HepG2 (cell line): Measurements from ENCODE around the gene CYP19A1. TPM values are rescaled to one million over a fixed set of nuclear protein-coding genes. Genes with fewer than 3 reads are reported as not detected.
A peak's percentile ranks its signal among the peaks of the same experiment; 100 is the strongest.

Source experiments
- KMT2B ChIP-seq: IDR thresholded peaks from 2 replicates; pipeline ENCODE4 v1.6.1; 2016; ENCODE audit warnings: missing genetic modification reagents, missing compliant biosample characterization
- MAZ ChIP-seq, 2 experiments: sonication (generic) in 1 of 2; formaldehyde crosslinking in 1 of 2; IDR thresholded peaks; 2 replicates each; pipeline versions ENCODE4 v1.5.0 to v1.6.1; 2012 to 2020; ENCODE audit warnings: low read depth in 2 of 2, mild to moderate bottlenecking in 2 of 2, borderline replicate concordance in 1 of 2, improper control_type of control experiment in 1 of 2, low read length in 1 of 2, missing genetic modification reagents in 1 of 2, moderate library complexity in 1 of 2
- NCOA5 ChIP-seq: sonication (generic); formaldehyde crosslinking; IDR thresholded peaks from 2 replicates; pipeline ENCODE4 v1.4.0; 2020; ENCODE audit warnings: missing genetic modification reagents
- ONECUT2 ChIP-seq: sonication (generic); formaldehyde crosslinking; IDR thresholded peaks from 2 replicates; pipeline ENCODE4 v1.4.0; 2020; ENCODE audit warnings: missing genetic modification reagents
- SATB2 ChIP-seq: sonication (generic); formaldehyde crosslinking; IDR thresholded peaks from 2 replicates; pipeline ENCODE4 v1.5.0; 2020; ENCODE audit warnings: missing genetic modification reagents
- ZNF850 ChIP-seq: sonication (generic); formaldehyde crosslinking; conservative IDR thresholded peaks from 2 replicates; pipeline ENCODE4 v1.9.0; 2021; ENCODE audit warnings: mild to moderate bottlenecking, missing genetic modification reagents
- ZSCAN12 ChIP-seq: sonication (generic); formaldehyde crosslinking; IDR thresholded peaks from 2 replicates; pipeline ENCODE4 v1.9.0; 2021; ENCODE audit warnings: mild to moderate bottlenecking, missing genetic modification reagents
- polyA plus RNA-seq, 8 experiments: library from polyadenylated mRNA; depleted of rRNA in 3 of 8; stranded (reverse) in 7 of 8; unstranded in 1 of 8; fragments of >200 nt; fragmentation: Illumina TruSeq in 4 of 8; extraction: Trizol in 4 of 8; gene quantifications; 2 replicates each; pipeline versions ENCODE4 v1.2.1 to v1.2.3, GENCODE V29; 2011 to 2016; ENCODE audit warnings: low read depth in 4 of 8, missing spikeins in 1 of 8, mixed read lengths in 1 of 8; ENCODE audit not compliant: insufficient read depth in 1 of 8
- total RNA-seq, 5 experiments: library from RNA; depleted of rRNA; stranded (reverse); fragments of >200 nt; fragmentation: Illumina TruSeq; extraction: Trizol; gene quantifications; 2 replicates each; pipeline ENCODE4 v1.2.3, GENCODE V29; 2016; ENCODE audit warnings: low read depth in 1 of 5
- TF ChIP-seq, protein P1 (sequence below): sonication (generic); formaldehyde crosslinking; IDR thresholded peaks from 2 replicates; pipeline ENCODE4 v1.5.1; 2020; ENCODE audit warnings: mild to moderate bottlenecking, missing genetic modification reagents, moderate library complexity
- TF ChIP-seq, protein P2 (sequence below): IDR thresholded peaks from 2 replicates; pipeline ENCODE4 v1.6.1; 2012; ENCODE audit warnings: low read length, improper control_type of control experiment
- TF ChIP-seq, protein P3 (sequence below): sonication (generic); formaldehyde crosslinking; IDR thresholded peaks from 2 replicates; pipeline ENCODE4 v1.5.1; 2020; ENCODE audit warnings: mild to moderate bottlenecking, missing genetic modification reagents, moderate library complexity
- TF ChIP-seq, protein P4 (sequence below): sonication (generic); formaldehyde crosslinking; IDR thresholded peaks from 2 replicates; pipeline ENCODE4 v1.4.0; 2020; ENCODE audit warnings: missing genetic modification reagents
- TF ChIP-seq, protein P5 (sequence below): sonication (generic); formaldehyde crosslinking; conservative IDR thresholded peaks from 2 replicates; pipeline ENCODE4 v1.4.0; 2020; ENCODE audit warnings: mild to moderate bottlenecking, missing genetic modification reagents, moderate library complexity

Gene CYP19A1
- total and polyA plus RNA-seq, 2 of the 13 experiments (the other 11 are each of a cell fraction or from before 2014, with no cell fraction given) = 10.9 to 23.0 TPM

DNA sequence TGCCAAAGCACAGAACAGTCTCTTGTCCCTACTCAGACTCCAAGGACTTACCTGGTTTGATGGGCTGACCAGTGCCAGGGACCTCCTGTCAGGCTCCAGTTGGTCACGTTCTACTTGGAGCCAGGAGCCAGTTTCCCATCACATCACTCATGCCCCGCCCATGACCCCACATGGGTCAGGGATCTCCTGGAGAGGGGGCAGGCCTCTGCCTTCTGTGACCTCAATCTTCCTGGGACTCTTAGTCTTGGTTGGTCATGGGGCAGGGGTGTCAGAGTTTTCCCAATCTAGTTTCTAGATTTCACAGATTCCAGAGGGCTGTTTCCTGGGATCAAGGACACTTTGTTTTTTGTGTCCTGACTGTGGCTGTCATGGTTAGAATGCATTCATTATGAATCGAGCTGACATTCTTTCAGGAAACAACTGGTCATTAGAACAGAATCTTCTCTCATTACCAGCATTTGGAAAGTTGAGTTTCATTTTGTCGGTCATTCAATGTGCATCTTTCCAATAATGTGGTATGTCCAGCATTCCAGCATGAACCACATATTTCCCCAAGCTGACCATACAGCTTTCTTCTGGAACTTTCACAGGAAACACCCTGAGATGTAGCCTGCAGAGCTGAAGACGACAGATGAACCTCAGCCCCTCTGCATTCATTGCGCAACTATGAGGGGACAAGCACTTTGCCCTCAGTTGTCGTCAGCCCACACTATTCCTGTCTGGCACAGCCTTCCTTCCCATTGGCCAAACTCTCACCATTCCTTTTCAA, 19.8 kb downstream of the CYP19A1 start (continued):
- TF ChIP-seq, protein P1, sequence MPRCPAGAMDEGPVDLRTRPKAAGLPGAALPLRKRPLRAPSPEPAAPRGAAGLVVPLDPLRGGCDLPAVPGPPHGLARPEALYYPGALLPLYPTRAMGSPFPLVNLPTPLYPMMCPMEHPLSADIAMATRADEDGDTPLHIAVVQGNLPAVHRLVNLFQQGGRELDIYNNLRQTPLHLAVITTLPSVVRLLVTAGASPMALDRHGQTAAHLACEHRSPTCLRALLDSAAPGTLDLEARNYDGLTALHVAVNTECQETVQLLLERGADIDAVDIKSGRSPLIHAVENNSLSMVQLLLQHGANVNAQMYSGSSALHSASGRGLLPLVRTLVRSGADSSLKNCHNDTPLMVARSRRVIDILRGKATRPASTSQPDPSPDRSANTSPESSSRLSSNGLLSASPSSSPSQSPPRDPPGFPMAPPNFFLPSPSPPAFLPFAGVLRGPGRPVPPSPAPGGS (CRISPR knock-in tag) = no peak
- TF ChIP-seq, protein P2, sequence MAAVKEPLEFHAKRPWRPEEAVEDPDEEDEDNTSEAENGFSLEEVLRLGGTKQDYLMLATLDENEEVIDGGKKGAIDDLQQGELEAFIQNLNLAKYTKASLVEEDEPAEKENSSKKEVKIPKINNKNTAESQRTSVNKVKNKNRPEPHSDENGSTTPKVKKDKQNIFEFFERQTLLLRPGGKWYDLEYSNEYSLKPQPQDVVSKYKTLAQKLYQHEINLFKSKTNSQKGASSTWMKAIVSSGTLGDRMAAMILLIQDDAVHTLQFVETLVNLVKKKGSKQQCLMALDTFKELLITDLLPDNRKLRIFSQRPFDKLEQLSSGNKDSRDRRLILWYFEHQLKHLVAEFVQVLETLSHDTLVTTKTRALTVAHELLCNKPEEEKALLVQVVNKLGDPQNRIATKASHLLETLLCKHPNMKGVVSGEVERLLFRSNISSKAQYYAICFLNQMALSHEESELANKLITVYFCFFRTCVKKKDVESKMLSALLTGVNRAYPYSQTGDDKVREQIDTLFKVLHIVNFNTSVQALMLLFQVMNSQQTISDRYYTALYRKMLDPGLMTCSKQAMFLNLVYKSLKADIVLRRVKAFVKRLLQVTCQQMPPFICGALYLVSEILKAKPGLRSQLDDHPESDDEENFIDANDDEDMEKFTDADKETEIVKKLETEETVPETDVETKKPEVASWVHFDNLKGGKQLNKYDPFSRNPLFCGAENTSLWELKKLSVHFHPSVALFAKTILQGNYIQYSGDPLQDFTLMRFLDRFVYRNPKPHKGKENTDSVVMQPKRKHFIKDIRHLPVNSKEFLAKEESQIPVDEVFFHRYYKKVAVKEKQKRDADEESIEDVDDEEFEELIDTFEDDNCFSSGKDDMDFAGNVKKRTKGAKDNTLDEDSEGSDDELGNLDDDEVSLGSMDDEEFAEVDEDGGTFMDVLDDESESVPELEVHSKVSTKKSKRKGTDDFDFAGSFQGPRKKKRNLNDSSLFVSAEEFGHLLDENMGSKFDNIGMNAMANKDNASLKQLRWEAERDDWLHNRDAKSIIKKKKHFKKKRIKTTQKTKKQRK = no peak
- TF ChIP-seq ZSCAN12 (CRISPR knock-in tag) = no peak
- TF ChIP-seq, protein P3, sequence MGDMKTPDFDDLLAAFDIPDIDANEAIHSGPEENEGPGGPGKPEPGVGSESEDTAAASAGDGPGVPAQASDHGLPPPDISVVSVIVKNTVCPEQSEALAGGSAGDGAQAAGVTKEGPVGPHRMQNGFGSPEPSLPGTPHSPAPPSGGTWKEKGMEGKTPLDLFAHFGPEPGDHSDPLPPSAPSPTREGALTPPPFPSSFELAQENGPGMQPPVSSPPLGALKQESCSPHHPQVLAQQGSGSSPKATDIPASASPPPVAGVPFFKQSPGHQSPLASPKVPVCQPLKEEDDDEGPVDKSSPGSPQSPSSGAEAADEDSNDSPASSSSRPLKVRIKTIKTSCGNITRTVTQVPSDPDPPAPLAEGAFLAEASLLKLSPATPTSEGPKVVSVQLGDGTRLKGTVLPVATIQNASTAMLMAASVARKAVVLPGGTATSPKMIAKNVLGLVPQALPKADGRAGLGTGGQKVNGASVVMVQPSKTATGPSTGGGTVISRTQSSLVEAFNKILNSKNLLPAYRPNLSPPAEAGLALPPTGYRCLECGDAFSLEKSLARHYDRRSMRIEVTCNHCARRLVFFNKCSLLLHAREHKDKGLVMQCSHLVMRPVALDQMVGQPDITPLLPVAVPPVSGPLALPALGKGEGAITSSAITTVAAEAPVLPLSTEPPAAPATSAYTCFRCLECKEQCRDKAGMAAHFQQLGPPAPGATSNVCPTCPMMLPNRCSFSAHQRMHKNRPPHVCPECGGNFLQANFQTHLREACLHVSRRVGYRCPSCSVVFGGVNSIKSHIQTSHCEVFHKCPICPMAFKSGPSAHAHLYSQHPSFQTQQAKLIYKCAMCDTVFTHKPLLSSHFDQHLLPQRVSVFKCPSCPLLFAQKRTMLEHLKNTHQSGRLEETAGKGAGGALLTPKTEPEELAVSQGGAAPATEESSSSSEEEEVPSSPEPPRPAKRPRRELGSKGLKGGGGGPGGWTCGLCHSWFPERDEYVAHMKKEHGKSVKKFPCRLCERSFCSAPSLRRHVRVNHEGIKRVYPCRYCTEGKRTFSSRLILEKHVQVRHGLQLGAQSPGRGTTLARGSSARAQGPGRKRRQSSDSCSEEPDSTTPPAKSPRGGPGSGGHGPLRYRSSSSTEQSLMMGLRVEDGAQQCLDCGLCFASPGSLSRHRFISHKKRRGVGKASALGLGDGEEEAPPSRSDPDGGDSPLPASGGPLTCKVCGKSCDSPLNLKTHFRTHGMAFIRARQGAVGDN (CRISPR knock-in tag) = peak; percentile 76
- TF ChIP-seq SATB2 (CRISPR knock-in tag) = peak; percentile 38; the same call in 1 of the 2 replicates
- no peak for TF ChIP-seq MAZ (IDR thresholded peaks at IDR 0.05; ENCODE audit: borderline replicate concordance, low read depth, low read length)
- no peak for TF ChIP-seq MAZ (CRISPR knock-in tag; IDR thresholded peaks at IDR 0.05; ENCODE audit: low read depth)
- TF ChIP-seq ONECUT2 (CRISPR knock-in tag) = no peak
- TF ChIP-seq, protein P4, sequence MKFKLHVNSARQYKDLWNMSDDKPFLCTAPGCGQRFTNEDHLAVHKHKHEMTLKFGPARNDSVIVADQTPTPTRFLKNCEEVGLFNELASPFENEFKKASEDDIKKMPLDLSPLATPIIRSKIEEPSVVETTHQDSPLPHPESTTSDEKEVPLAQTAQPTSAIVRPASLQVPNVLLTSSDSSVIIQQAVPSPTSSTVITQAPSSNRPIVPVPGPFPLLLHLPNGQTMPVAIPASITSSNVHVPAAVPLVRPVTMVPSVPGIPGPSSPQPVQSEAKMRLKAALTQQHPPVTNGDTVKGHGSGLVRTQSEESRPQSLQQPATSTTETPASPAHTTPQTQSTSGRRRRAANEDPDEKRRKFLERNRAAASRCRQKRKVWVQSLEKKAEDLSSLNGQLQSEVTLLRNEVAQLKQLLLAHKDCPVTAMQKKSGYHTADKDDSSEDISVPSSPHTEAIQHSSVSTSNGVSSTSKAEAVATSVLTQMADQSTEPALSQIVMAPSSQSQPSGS (CRISPR knock-in tag) = no peak; the same call in 1 of the 2 replicates
- no peak for TF ChIP-seq KMT2B (CRISPR knock-in tag)
- TF ChIP-seq, protein P5, sequence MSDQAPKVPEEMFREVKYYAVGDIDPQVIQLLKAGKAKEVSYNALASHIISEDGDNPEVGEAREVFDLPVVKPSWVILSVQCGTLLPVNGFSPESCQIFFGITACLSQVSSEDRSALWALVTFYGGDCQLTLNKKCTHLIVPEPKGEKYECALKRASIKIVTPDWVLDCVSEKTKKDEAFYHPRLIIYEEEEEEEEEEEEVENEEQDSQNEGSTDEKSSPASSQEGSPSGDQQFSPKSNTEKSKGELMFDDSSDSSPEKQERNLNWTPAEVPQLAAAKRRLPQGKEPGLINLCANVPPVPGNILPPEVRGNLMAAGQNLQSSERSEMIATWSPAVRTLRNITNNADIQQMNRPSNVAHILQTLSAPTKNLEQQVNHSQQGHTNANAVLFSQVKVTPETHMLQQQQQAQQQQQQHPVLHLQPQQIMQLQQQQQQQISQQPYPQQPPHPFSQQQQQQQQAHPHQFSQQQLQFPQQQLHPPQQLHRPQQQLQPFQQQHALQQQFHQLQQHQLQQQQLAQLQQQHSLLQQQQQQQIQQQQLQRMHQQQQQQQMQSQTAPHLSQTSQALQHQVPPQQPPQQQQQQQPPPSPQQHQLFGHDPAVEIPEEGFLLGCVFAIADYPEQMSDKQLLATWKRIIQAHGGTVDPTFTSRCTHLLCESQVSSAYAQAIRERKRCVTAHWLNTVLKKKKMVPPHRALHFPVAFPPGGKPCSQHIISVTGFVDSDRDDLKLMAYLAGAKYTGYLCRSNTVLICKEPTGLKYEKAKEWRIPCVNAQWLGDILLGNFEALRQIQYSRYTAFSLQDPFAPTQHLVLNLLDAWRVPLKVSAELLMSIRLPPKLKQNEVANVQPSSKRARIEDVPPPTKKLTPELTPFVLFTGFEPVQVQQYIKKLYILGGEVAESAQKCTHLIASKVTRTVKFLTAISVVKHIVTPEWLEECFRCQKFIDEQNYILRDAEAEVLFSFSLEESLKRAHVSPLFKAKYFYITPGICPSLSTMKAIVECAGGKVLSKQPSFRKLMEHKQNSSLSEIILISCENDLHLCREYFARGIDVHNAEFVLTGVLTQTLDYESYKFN (CRISPR knock-in tag) = peak; percentile 81
- TF ChIP-seq NCOA5 (CRISPR knock-in tag) = no peak
- TF ChIP-seq ZNF850 = no peak
